Measurements from ENCODE around the gene AAK1.
"Not testable (repeated sequence)": the region's sequence is repeated elsewhere in the genome, so short reads cannot be mapped to it uniquely, and the experiment has no call there.

AAK1 gene

DNA sequence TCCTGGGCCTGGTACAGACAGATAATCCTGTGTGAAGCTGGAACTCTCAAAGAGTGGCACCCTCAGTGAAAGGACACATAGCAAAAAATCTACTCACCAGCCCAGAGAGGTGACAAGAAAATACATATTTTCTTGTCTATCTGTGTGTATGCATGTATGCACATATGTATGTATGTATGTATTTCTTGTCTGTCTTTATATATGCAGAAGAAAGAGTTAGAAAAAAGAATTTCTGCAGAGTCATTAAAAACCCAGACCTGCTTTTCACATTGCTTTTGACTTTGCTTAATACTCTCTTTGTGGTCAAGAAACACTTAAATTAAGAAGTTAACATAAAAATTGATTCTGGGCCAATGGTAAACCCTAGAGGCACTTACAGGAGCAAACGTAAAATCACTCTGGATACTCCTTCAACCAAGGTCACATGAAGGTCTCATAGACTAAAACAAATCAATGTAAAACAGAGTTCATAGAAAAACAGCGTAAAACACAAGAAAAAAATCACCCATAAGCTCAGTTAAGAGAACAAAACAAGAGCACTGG lies 16.5 kb upstream of the AAK1 start:
- no peak for ATAC-seq

GRCh38 chr2:69659349-69659748 lies 15.8 kb upstream of the AAK1 start:
- no peak for ATAC-seq
- DNase-seq = no peak

More for the DNA sequence above, 16.5 kb upstream of the AAK1 start:
- DNase-seq = no peak

GRCh38 chr2:69652206-69652605 lies 8.7 kb upstream of the AAK1 start:
- ATAC-seq (no peak), DNase-seq (no peak)

- not testable (repeated sequence) for ATAC-seq, DNase-seq
Measured at GRCh38 chr2:69647196-69647595, 3.7 kb upstream of the AAK1 start.

- DNase-seq = no peak
- no peak for ATAC-seq
Measured at GRCh38 chr2:69646714-69647113, 3.2 kb upstream of the AAK1 start.

- ATAC-seq (no peak), DNase-seq (no peak)
Measured at GRCh38 chr2:69645921-69646320, 2.4 kb upstream of the AAK1 start.

DNA sequence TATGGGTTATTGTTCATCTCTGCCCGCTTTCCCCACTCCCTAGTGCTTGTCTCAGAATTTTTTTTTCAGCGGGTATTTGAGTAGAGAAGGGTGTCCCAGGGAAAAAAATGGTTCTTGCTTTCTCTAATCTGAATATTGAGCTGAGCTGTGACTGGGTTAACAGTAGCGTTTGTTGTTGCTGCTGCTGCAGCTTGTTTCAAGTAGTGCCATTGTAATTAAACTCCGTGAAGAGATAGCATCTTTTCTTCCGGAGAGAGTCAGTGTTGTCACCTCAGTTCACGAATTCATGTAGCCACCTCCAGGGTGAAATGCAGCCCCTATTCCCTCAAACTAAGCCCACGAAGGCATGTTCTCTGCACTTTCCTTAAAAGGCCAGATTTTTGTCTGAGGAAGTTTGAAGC lies 1.5 kb upstream of the AAK1 start:
- ATAC-seq (no peak), DNase-seq (no peak)

- ATAC-seq = no peak
Measured at GRCh38 chr2:69644506-69644979, 1.0 kb upstream of the AAK1 start.

DNA sequence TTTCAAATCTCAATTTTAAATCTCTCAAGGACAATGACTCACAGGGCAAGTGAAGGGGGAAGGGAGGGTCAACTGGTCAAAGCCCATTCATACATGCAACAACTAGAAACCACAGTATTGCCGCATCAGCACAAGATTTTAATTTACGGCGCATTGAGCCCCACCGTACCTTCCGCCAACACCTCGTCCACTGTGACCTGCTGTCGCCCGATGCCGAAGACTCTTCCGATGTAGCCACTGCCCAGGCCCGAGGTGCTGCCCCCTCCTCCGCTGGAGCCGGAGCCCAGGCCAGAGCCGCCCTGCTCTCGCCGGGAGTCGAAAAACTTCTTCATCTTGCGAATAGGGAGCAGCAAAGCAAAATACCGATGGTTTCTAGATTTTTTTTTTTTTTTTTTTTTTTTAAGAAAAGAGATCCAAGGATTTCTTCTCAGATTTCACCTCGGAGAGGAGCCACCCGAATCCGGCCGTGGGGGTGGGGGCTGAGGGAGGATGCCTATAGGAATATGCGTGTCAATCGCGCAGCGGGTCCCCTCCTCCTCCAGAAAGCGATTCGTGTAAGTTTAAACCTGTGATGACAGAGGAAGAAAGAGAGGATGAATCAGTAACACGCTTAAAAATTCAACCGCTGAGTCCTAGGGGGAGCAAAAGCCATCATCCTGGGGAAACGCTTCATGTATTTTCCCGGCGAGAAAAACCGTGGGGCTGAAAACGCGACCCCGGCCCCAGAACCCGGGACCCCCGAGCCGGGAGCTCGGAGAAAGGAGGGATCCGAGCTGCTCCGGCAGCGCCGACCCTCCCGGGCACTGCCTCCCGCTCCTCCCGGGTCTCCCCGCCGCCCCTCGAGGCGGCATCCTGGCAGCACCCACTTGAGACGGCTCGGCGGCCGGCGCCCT lies 584 bp downstream of the AAK1 start:
- ATAC-seq = peak; percentile 55
- peak; percentile 73 for DNase-seq

More at GRCh38 chr2:69644506-69644979, 1.0 kb upstream of the AAK1 start:
- DNase-seq = no peak

GRCh38 chr2:69641887-69642708 lies 1.4 kb downstream of the AAK1 start:
- DNase-seq (no peak), ATAC-seq (no peak)

DNA sequence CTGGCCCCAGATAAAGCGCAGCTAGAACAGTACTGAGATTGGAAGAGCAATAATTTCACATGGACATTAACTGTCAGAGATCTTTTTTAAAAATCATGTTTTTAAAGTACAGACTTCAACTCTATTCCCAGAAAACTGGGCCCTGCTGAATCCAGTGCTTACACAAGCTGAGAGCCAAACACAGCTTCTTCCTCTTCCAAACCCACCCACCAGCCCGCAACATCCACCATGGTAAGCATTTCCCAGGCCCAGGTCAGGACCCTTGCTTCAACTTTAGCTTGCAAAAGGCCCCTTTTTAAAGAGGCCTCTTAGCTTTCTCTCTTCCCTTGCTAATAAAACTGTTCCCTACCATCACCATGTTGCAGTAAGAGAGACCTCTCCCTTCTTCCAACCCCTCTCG lies 2.1 kb downstream of the AAK1 start:
- no peak for ATAC-seq
- DNase-seq = no peak

GRCh38 chr2:69639266-69639665 lies 4.3 kb downstream of the AAK1 start:
- ATAC-seq (no peak), DNase-seq (no peak)

DNA sequence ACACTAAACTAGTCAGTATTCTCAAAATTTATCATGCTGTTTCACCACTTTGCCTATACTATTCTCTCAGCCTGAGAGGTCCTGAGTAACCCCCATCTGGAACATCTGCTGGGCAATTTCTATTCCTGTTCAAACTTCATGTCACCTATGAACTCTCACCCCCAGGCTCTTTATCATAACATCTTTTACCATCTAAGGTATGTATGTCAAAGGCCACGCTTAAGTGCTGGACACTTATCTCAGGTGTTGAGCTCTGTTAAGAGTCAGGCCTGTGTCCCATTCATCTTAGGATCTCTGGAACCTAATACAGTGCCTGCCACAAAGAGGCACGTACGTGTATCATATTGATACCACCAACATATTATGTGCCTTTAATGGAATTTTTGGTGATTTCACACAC lies 4.9 kb downstream of the AAK1 start:
- no peak for ATAC-seq
- no peak for DNase-seq

- no peak for ATAC-seq
- no peak for DNase-seq
Measured at GRCh38 chr2:69637923-69638322, 5.6 kb downstream of the AAK1 start.

GRCh38 chr2:69636395-69636794 lies 7.1 kb downstream of the AAK1 start:
- ATAC-seq (no peak), DNase-seq (no peak)

DNA sequence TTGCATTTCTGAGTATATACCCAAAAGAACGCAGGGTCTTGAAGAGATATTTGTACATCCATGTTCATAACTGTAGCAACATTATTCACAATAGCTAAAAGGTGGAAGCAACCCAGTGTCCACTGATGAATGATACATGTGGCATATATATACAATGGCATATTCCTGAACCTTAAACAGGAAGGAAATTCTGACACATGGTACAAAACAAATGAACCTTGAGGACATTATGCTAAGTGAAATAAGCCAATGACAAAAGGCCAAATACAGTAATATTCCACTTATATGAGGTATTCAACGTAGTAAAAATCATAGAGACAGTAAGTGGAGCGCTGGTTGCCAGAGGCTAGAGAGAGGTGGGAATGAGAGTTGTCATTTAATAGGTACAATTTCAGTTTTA lies 8.1 kb downstream of the AAK1 start:
- DNase-seq (no peak), ATAC-seq (no peak)

DNA sequence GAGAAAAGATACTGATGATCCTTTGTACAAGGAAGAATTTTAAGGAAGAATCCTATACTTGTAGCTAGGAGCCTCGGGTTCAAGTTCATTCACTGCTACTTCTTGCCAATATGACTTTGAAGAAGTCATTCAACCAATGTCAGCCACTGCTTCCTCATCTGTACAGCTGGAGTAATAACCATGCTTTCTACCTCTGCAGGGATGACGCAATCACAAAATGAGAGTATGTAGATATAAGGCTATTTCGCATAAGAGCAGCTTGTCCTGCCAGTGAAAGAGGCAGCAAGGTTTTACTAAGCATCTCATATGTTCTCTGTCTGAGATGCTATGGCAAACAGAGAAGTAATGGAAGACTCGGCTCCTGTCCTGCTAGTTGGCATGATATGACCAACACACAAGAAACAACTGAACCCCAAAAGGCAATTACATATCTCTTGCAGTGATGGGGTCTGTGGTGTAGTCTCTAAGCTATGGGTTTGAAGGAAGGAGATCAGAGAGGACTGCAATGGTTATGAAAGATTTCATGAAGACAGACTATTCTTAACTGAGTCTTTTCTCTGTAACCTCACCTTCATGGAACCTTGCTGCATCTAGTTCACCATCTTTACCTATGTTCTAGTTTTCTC lies 9.2 kb downstream of the AAK1 start:
- ATAC-seq (no peak), DNase-seq (no peak)

DNA sequence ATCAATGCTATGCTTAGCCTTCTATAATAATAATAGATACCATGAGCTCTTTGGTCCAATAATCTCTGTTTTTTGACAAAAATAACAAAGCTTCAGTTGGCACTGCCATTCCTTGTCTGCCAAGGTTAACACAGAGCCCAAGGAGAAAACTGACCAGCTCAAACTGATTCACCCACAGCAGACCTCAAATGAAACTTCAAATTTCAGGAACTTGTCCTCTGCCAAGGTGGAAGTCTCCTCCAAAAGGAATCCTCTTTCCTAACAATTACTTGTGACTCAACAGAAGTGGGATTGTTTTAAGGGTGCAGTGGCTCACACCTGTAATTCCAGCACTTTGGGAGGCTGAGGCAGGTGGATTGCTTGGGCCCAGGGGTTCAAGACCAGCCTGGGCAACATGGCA lies 12.1 kb downstream of the AAK1 start:
- DNase-seq = no peak
- ATAC-seq = no peak

DNA sequence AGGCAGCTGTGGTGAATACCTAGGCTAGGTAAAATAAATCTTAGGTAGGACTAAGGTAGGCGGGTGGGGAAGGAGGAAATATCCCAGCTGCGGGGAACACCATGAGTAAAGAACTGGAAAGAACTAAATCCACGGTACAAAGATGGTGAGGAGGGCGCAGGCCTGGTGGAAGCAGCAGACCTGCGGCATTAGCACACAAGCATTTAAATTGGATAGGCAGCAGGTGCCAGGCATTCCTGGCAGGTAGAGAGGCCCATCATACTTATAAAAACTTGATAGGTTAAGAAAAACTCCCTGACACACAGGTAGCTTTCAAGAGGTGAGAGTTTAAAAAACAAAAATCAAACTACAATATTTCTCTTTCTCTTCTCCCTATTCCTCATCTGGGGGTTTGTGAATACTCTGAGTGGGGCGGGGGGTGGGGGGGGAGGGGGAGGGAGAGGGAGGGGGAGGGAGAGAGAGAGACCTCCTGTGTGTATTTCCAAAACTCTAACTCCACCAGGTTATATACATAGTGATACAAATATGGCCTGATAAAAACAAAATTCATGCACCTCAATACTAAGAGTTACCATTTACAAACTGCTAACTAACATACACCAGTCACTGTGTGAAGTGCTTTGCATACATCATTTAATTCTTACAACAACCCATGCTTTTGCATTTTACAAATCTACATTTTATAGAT lies 13.5 kb downstream of the AAK1 start:
- no peak for DNase-seq
- no peak for ATAC-seq

DNA sequence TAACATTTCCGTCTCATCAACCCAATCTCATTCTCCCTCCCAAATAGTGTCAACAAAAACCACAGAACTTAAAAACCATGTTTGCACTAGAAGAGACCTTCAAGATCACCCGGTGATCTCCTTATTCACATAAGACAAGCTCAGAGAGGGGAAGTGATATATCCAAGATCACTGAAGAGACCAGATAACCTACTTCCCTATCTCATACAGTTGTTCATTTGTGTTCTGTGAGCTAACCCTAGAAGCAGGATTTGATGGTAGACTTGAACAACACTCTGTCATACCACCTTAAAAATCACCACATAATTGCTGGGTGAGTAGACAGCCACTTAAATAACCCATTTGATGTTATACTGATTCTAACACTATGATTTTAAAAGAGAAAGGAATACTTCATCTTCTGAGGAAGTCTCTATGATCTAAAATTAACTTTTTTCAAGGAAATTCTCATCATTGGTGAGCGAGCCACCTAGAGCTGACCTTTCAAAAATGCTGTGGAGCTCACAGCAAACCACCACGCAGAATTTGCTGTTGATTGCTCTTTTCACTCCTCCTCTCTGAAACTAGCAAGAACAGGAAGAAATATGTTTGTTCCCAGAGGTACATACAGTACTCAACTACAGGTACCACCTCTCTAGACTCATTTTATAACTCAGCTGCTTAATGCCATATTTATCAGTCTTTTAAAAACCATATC lies 15.1 kb downstream of the AAK1 start:
- ATAC-seq (peak; percentile 73), DNase-seq (no peak)

All from stimulated activated naive CD8-positive, alpha-beta T cell treated with anti-CD3 and anti-CD28 coated beads, Interleukin-15, Interleukin-2, amounts not matched to agents 100 U/mL and 50 U/mL, for 24 hours (primary cell).